ENCODE data around the gene MYRIP.
"Not testable (repeated sequence)": the region's sequence is repeated elsewhere in the genome, so short reads cannot be mapped to it uniquely, and the experiment has no call there.

Gene MYRIP

GRCh38 chr3:40078590-40078989, 269.2 kb downstream of the MYRIP start:
- no peak for TF ChIP-seq CTCF (IDR thresholded peaks at IDR 0.05)
- Histone ChIP-seq H3K36me3 (ENCODE audit: control insufficient read depth, insufficient read depth, low read length) (no peaks in the 10 kb centered on the region), H3K9ac (no peak overlapping the region), H3K27me3 (ENCODE audit: control insufficient read depth, insufficient read depth, low read length) (no peaks in the 10 kb centered on the region), H3K4me3 (ENCODE audit: low read depth, low read length) (no peak overlapping the region), H2AFZ (no peak overlapping the region), H3K79me2 (no peaks in the 10 kb centered on the region), H3K27ac (no peak overlapping the region), H3K4me1 (no peaks in the 10 kb centered on the region), H3K9me3 (ENCODE audit: control insufficient read depth, low read length) (no peaks in the 10 kb centered on the region), H3K4me2 (ENCODE audit: low read length) (no peak overlapping the region)

- no peak overlapping the region for H3K4me3 ChIP-seq (ENCODE audit: low read depth, low read length)
- H3K9me3 ChIP-seq (ENCODE audit: control insufficient read depth, low read length), result no peaks in the 10 kb centered on the region
- H3K36me3 ChIP-seq (ENCODE audit: control insufficient read depth, insufficient read depth, low read length), result no peaks in the 10 kb centered on the region
- no peaks in the 10 kb centered on the region for H3K79me2 ChIP-seq
- H3K27ac ChIP-seq, result no peak overlapping the region
- no peak for TF ChIP-seq CTCF (IDR thresholded peaks at IDR 0.05)
- H3K4me2 ChIP-seq (ENCODE audit: low read length), result no peak overlapping the region
- H3K4me1 ChIP-seq, result no peaks in the 10 kb centered on the region
- H2AFZ ChIP-seq, result no peak overlapping the region
- no peak overlapping the region for H3K9ac ChIP-seq
- no peaks in the 10 kb centered on the region for H3K27me3 ChIP-seq (ENCODE audit: control insufficient read depth, insufficient read depth, low read length)
These were observed 269.9 kb downstream of the MYRIP start for GRCh38 chr3:40079203-40079846.

- no peaks in the 10 kb centered on the region for H3K9me3 ChIP-seq (ENCODE audit: control insufficient read depth, low read length)
- no peak overlapping the region for H3K27ac ChIP-seq
- H3K9ac ChIP-seq, result no peak overlapping the region
- no peaks in the 10 kb centered on the region for H3K79me2 ChIP-seq
- H3K4me3 ChIP-seq (ENCODE audit: low read depth, low read length), result no peak overlapping the region
- no peaks in the 10 kb centered on the region for H3K27me3 ChIP-seq (ENCODE audit: control insufficient read depth, insufficient read depth, low read length)
- no peak overlapping the region for H2AFZ ChIP-seq
- TF ChIP-seq CTCF (IDR thresholded peaks at IDR 0.05), result no peak
- no peaks in the 10 kb centered on the region for H3K4me1 ChIP-seq
- no peak overlapping the region for H3K4me2 ChIP-seq (ENCODE audit: low read length)
- no peaks in the 10 kb centered on the region for H3K36me3 ChIP-seq (ENCODE audit: control insufficient read depth, insufficient read depth, low read length)
These were observed 270.4 kb downstream of the MYRIP start for GRCh38 chr3:40079847-40080240.

GRCh38 chr3:40083066-40083465, 273.7 kb downstream of the MYRIP start:
- TF ChIP-seq CTCF (IDR thresholded peaks at IDR 0.05), result no peak
- no peaks in the 10 kb centered on the region for H3K36me3 ChIP-seq (ENCODE audit: control insufficient read depth, insufficient read depth, low read length)
- H3K4me3 ChIP-seq (ENCODE audit: low read depth, low read length), result no peak overlapping the region
- H3K4me1 ChIP-seq, result no peaks in the 10 kb centered on the region
- no peak overlapping the region for H3K27ac ChIP-seq
- no peaks in the 10 kb centered on the region for H3K79me2 ChIP-seq
- no peaks in the 10 kb centered on the region for H3K27me3 ChIP-seq (ENCODE audit: control insufficient read depth, insufficient read depth, low read length)
- no peak overlapping the region for H3K4me2 ChIP-seq (ENCODE audit: low read length)
- H2AFZ ChIP-seq, result no peak overlapping the region
- no peaks in the 10 kb centered on the region for H3K9me3 ChIP-seq (ENCODE audit: control insufficient read depth, low read length)
- H3K9ac ChIP-seq, result no peak overlapping the region

GRCh38 chr3:40084424-40084823, 275.0 kb downstream of the MYRIP start:
- H3K27ac ChIP-seq; H3K79me2 ChIP-seq; H3K4me2 ChIP-seq (ENCODE audit: low read length); H3K9me3 ChIP-seq (ENCODE audit: control insufficient read depth, low read length); H3K9ac ChIP-seq; H2AFZ ChIP-seq; H3K27me3 ChIP-seq (ENCODE audit: control insufficient read depth, insufficient read depth, low read length); H3K4me1 ChIP-seq; H3K36me3 ChIP-seq (ENCODE audit: control insufficient read depth, insufficient read depth, low read length); H3K4me3 ChIP-seq (ENCODE audit: low read depth, low read length): not testable (repeated sequence)
